Spleen (tissue), 11 donors: ENCODE data around the gene CRYBG1. TPM values are rescaled to one million over a fixed set of nuclear protein-coding genes. Genes with fewer than 3 reads are reported as not detected.
A peak's percentile ranks its signal among the peaks of the same experiment; 100 is the strongest.

Experiments used
- DNase-seq: peaks from one replicate; pipeline ENCODE4 v3.0.0-alpha.2; 2020
- H3K27ac ChIP-seq, 8 donors: fragments of 200-600 bp; sonication (generic) in 7 of 8; 1 replicate in 4 of 8; 2 replicates in 4 of 8; pipeline versions ENCODE4 v1.5.0 to v1.8.0; 2016 to 2021; ENCODE audit warnings: inconsistent platforms in 4 of 8, mild to moderate bottlenecking in 4 of 8, moderate library complexity in 1 of 8
- H3K27me3 ChIP-seq, 7 donors: fragments of 200-600 bp; sonication (generic) in 6 of 7; replicated peaks in 1 of 7; 1 replicate in 4 of 7; 2 replicates in 3 of 7; pipeline versions ENCODE4 v1.5.0 to v1.8.0; 2016 to 2021; ENCODE audit warnings: inconsistent platforms in 3 of 7, mild to moderate bottlenecking in 1 of 7
- H3K36me3 ChIP-seq, 6 donors: fragments of 200-600 bp; sonication (generic) in 5 of 6; 1 replicate in 4 of 6; 2 replicates in 2 of 6; pipeline versions ENCODE4 v1.5.0 to v1.8.0; 2016 to 2021; ENCODE audit warnings: inconsistent platforms in 2 of 6
- H3K4me1 ChIP-seq, 6 donors: fragments of 200-600 bp; sonication (generic) in 5 of 6; 1 replicate in 3 of 6; 2 replicates in 3 of 6; pipeline versions ENCODE4 v1.5.0 to v1.8.0; 2016 to 2021; ENCODE audit warnings: inconsistent platforms in 3 of 6
- H3K4me3 ChIP-seq, 8 donors: fragments of 200-600 bp; sonication (generic) in 7 of 8; 1 replicate in 4 of 8; 2 replicates in 4 of 8; pipeline versions ENCODE4 v1.5.0 to v1.8.0; 2016 to 2021; ENCODE audit warnings: inconsistent platforms in 4 of 8, mild to moderate bottlenecking in 4 of 8, moderate library complexity in 2 of 8
- H3K9me3 ChIP-seq, 8 donors: fragments of 200-600 bp; sonication (generic) in 7 of 8; 1 replicate in 4 of 8; 2 replicates in 4 of 8; pipeline versions ENCODE4 v1.5.0 to v1.8.0; 2016 to 2021; ENCODE audit warnings: inconsistent platforms in 4 of 8
- CTCF ChIP-seq, 11 experiments: fragments of 200-600 bp in 7 of 11; fragments of 450-650 bp in 4 of 11; sonication (generic) in 4 of 11; IDR thresholded peaks in 8 of 11; conservative IDR thresholded peaks in 3 of 11; 1 replicate in 7 of 11; 2 replicates in 4 of 11; pipeline versions ENCODE4 v1.4.0 to v1.8.0; 2016 to 2021; ENCODE audit warnings: antibody characterized with exemption in 11 of 11, inconsistent platforms in 4 of 11, mild to moderate bottlenecking in 1 of 11
- POLR2A ChIP-seq, 3 donors: fragments of 450-650 bp; IDR thresholded peaks; one replicate each; pipeline ENCODE4 v1.5.1; 2017; ENCODE audit warnings: antibody characterized with exemption in 3 of 3, mild to moderate bottlenecking in 1 of 3
- POLR2AphosphoS5 ChIP-seq, 3 donors: sonication (generic); formaldehyde crosslinking; IDR thresholded peaks; one replicate each; pipeline ENCODE4 v1.5.1; 2017; ENCODE audit warnings: antibody characterized with exemption in 3 of 3
- WGBS, 5 donors: extraction: QIAGEN DNeasy Blood & Tissue Kit in 3 of 5; methylation state at CpG; one replicate each; pipeline versions ENCODE4 v1.1.5 to v1.1.7; 2013 to 2018; 5-methylcytosine and 5-hydroxymethylcytosine counted together
- intact Hi-C: fragments of 100-400 bp; cut with DNase I; formaldehyde crosslinking; loops from one replicate; pipeline ENCODE4 v1.15.0; 2023; ENCODE audit warnings: low total_unique reads
- polyA plus RNA-seq, 3 donors: library from polyadenylated mRNA; stranded (reverse); fragments of 200-250 nt; gene quantifications; one replicate each; pipeline ENCODE4 v1.2.1, GENCODE V29; 2013
- total RNA-seq, 7 donors: library from RNA; depleted of rRNA in 3 of 7; stranded (reverse); fragments of >200 nt in 3 of 7; fragmentation: NEBNext Ultra II Directional in 4 of 7; extraction: Animal tissue kit (Norgen Biotek cat#: 25700) in 4 of 7; gene quantifications; one replicate each; pipeline versions ENCODE4 v1.1.0 to v1.2.1, GENCODE V29; 2016 to 2021
- donor health status: healthy with polysubstance abuse.
- donor health status: DM: no; HTN: no; CAD: no; lungs with moderate emphysema.
- donor health status: DM: no; HTN: no; CAD: no.
- donor health status: Bipolar disorder and iron deficiency.
- donor health status: healthy.
- donor health status: DM: no; HTN: no; CAD: no.
- donor health status: DM: yes; HTN: yes; CAD: no.

CRYBG1 gene
- total and polyA plus RNA-seq, 10 donors: 5.6 to 39.1 (median 28.1) TPM

- no peaks in the 10 kb centered on the region for H3K9me3 ChIP-seq
- TF ChIP-seq CTCF (IDR thresholded peaks at IDR 0.05 in 8 of 11, conservative IDR thresholded peaks at IDR 0.05 in 3 of 11) (no peak), POLR2A (IDR thresholded peaks at IDR 0.05) (no peak), POLR2AphosphoS5 (IDR thresholded peaks at IDR 0.05) (no peak)
- H3K27ac ChIP-seq: no peak overlapping the region
- DNase-seq: no peak
- WGBS, 5 donors: 47 to 62% (median 61%) methylated on average over 3 of the region's 3 CpGs
- no peaks in the 10 kb centered on the region for H3K36me3 ChIP-seq
- no peak overlapping the region for H3K4me3 ChIP-seq
- peaks cover 0 to 4% (median 0%) of the 10 kb centered on the region in 6 donors for H3K4me1 ChIP-seq
- H3K27me3 ChIP-seq: no peaks in the 10 kb centered on the region
- intact Hi-C loops: no loop called here
These were observed 134.5 kb downstream of the CRYBG1 start for GRCh38 chr6:106495014-106495413.

- no peak for DNase-seq
- no peaks in the 10 kb centered on the region for H3K27me3 ChIP-seq
- H3K36me3 ChIP-seq: no peaks in the 10 kb centered on the region
- no peaks in the 10 kb centered on the region for H3K9me3 ChIP-seq
- H3K4me3 ChIP-seq: no peak overlapping the region
- intact Hi-C loops: no loop called here
- no peak overlapping the region for H3K27ac ChIP-seq
- TF ChIP-seq POLR2AphosphoS5 (IDR thresholded peaks at IDR 0.05) (no peak), POLR2A (IDR thresholded peaks at IDR 0.05) (no peak), CTCF (IDR thresholded peaks at IDR 0.05 in 8 of 11, conservative IDR thresholded peaks at IDR 0.05 in 3 of 11) (no peak)
- H3K4me1 ChIP-seq: peaks cover 0 to 8% (median 0%) of the 10 kb centered on the region in 6 donors
- 55 to 87% (median 74%) methylated on average over 6 of the region's 6 CpGs for WGBS, 5 donors
These were observed 136.3 kb downstream of the CRYBG1 start for GRCh38 chr6:106496823-106497222.

- Histone ChIP-seq H3K4me1 (peaks cover 0 to 18% (median 4%) of the 10 kb centered on the region in 6 donors), H3K27ac (peak overlapping the region in 4 of 8 donors; percentile 20 to 65 (median 60)), H3K9me3 (no peaks in the 10 kb centered on the region), H3K27me3 (no peaks in the 10 kb centered on the region), H3K36me3 (no peaks in the 10 kb centered on the region), H3K4me3 (no peak overlapping the region)
- intact Hi-C loops: loop anchor here (10.0 kb wide), 1 partner anchor 57 kb away; no protein-coding TSS in a partner anchor
- 48 to 76% (median 73%) methylated on average over 3 of the region's 3 CpGs for WGBS, 5 donors
- TF ChIP-seq POLR2AphosphoS5 (IDR thresholded peaks at IDR 0.05) (no peak), CTCF (IDR thresholded peaks at IDR 0.05 in 8 of 11, conservative IDR thresholded peaks at IDR 0.05 in 3 of 11) (no peak), POLR2A (IDR thresholded peaks at IDR 0.05) (no peak)
- DNase-seq: no peak
These were observed 141.4 kb downstream of the CRYBG1 start for GRCh38 chr6:106501960-106502371.

GRCh38 chr6:106502559-106502958, 142.0 kb downstream of the CRYBG1 start:
- Histone ChIP-seq H3K9me3 (no peaks in the 10 kb centered on the region), H3K27me3 (no peaks in the 10 kb centered on the region), H3K4me3 (no peak overlapping the region), H3K4me1 (peaks cover 0 to 18% (median 4%) of the 10 kb centered on the region in 6 donors), H3K27ac (peak overlapping the region in 3 of 8 donors; percentile 57 to 65 (median 63)), H3K36me3 (no peaks in the 10 kb centered on the region)
- WGBS, 5 donors: 69 to 86% (median 73%) methylated on average over 2 of the region's 2 CpGs
- intact Hi-C loops: loop anchor here (10.0 kb wide), 1 partner anchor 58 kb away; no protein-coding TSS in a partner anchor
- TF ChIP-seq POLR2AphosphoS5 (IDR thresholded peaks at IDR 0.05) (no peak), CTCF (IDR thresholded peaks at IDR 0.05 in 8 of 11, conservative IDR thresholded peaks at IDR 0.05 in 3 of 11) (no peak), POLR2A (IDR thresholded peaks at IDR 0.05) (no peak)
- DNase-seq: no peak
